Spleen (tissue), 7 donors: ENCODE results near the gene CPT1A.

ENCODE experiments used
- CTCF ChIP-seq, 11 experiments: fragments of 200-600 bp in 7 of 11; fragments of 450-650 bp in 4 of 11; sonication (generic) in 4 of 11; IDR thresholded peaks in 8 of 11; conservative IDR thresholded peaks in 3 of 11; 1 replicate in 7 of 11; 2 replicates in 4 of 11; pipeline versions ENCODE4 v1.4.0 to v1.8.0; 2016 to 2021; ENCODE audit warnings: antibody characterized with exemption in 11 of 11, inconsistent platforms in 4 of 11, mild to moderate bottlenecking in 1 of 11
- POLR2A ChIP-seq, 3 donors: fragments of 450-650 bp; IDR thresholded peaks; one replicate each; pipeline ENCODE4 v1.5.1; 2017; ENCODE audit warnings: antibody characterized with exemption in 3 of 3, mild to moderate bottlenecking in 1 of 3
- donor health status: DM: no; HTN: no; CAD: no; lungs with moderate emphysema.
- donor health status: DM: no; HTN: no; CAD: no.
- donor health status: DM: no; HTN: no; CAD: no.

- TF ChIP-seq CTCF (IDR thresholded peaks at IDR 0.05 in 8 of 11, conservative IDR thresholded peaks at IDR 0.05 in 3 of 11) (no peak), POLR2A (IDR thresholded peaks at IDR 0.05) (no peak)
These were observed 3.8 kb downstream of the CPT1A start for GRCh38 chr11:68837583-68838571.
